Measurements from ENCODE around the gene SH2D3A. TPM values are rescaled to one million over a fixed set of nuclear protein-coding genes. Genes with fewer than 3 reads are reported as not detected.

SH2D3A gene
- polyA plus RNA-seq, 3 donors: 0.11 TPM; not detected in 2

GRCh38 chr19:6705931-6706632 is 61.2 kb downstream of the SH2D3A start:
- Histone ChIP-seq H3K79me2 (ENCODE audit: insufficient read depth, low read length) (no peaks in the 10 kb centered on the region), H3K4me1 (ENCODE audit: control insufficient read depth in 1 of 2, insufficient read depth in 2 of 2, low read length in 2 of 2) (no peaks in the 10 kb centered on the region), H3K4me3 (replicated peaks in 1 of 3; ENCODE audit: low read depth in 2 of 3, low read length in 3 of 3) (no peak overlapping the region), H4K20me1 (ENCODE audit: insufficient read depth, low read length) (no peaks in the 10 kb centered on the region), H3K4me2 (replicated peaks; ENCODE audit: extremely low read depth, low read length, poor library complexity, severe bottlenecking) (no peak overlapping the region), H3K27me3 (ENCODE audit: control insufficient read depth in 2 of 2, insufficient read depth in 2 of 2, low read length in 2 of 2) (peaks cover 3 to 19% of the 10 kb centered on the region in 2 donors), H3K9me3 (replicated peaks in 1 of 2; ENCODE audit: control insufficient read depth in 1 of 2, insufficient read depth in 1 of 2, low read length in 2 of 2) (no peaks in the 10 kb centered on the region), H3K9ac (ENCODE audit: insufficient read depth, low read length, poor library complexity, severe bottlenecking) (no peak overlapping the region), H3K36me3 (replicated peaks in 1 of 2; ENCODE audit: control insufficient read depth in 1 of 2, insufficient read depth in 2 of 2, low read length in 2 of 2) (no peaks in the 10 kb centered on the region), H3K27ac (ENCODE audit: low read depth in 1 of 2, low read length in 2 of 2) (no peak overlapping the region), H2AFZ (ENCODE audit: insufficient read depth, low read depth, low read length, poor library complexity, severe bottlenecking) (no peak overlapping the region)
- H3K27me3 Mint-ChIP-seq (ENCODE audit: low read depth in 3 of 3): peaks cover 34 to 51% (median 43%) of the 10 kb centered on the region in 3 donors
- intact Hi-C loops (cut with micrococcal nuclease): loop anchor here in 1 of 2 donors (10.0 kb wide), 1 partner anchor 61 kb away; no protein-coding TSS in a partner anchor
- peaks cover 0 to 12% (median 0%) of the 10 kb centered on the region in 7 donors for H3K9me3 Mint-ChIP-seq
- H3K27ac Mint-ChIP-seq: peak overlapping the region in 1 of 7 donors; percentile 46
- H3K4me3 Mint-ChIP-seq: no peak overlapping the region
- WGBS (ENCODE audit: insufficient coverage): 96% methylated on average over 7 of the region's 11 CpGs
- H3K36me3 Mint-ChIP-seq: no peaks in the 10 kb centered on the region
- TF ChIP-seq, protein P1, sequence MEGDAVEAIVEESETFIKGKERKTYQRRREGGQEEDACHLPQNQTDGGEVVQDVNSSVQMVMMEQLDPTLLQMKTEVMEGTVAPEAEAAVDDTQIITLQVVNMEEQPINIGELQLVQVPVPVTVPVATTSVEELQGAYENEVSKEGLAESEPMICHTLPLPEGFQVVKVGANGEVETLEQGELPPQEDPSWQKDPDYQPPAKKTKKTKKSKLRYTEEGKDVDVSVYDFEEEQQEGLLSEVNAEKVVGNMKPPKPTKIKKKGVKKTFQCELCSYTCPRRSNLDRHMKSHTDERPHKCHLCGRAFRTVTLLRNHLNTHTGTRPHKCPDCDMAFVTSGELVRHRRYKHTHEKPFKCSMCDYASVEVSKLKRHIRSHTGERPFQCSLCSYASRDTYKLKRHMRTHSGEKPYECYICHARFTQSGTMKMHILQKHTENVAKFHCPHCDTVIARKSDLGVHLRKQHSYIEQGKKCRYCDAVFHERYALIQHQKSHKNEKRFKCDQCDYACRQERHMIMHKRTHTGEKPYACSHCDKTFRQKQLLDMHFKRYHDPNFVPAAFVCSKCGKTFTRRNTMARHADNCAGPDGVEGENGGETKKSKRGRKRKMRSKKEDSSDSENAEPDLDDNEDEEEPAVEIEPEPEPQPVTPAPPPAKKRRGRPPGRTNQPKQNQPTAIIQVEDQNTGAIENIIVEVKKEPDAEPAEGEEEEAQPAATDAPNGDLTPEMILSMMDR (IDR thresholded peaks at IDR 0.05): no peak
- DNase-seq: no peak
- peaks cover 9% of the 10 kb centered on the region for H3K4me1 Mint-ChIP-seq

Other genes with a start within 250 kb of the SH2D3A start
- 1 to 10 TPM; 3.7 to 4.9 (median 4.3) TPM for gene TNFSF9, start 236.4 kb downstream of the SH2D3A start, polyA plus RNA-seq
- under 1 TPM in 1 of 3 donors, not detected in 2; 0.12 TPM for gene CD70, start 176.3 kb downstream of the SH2D3A start, polyA plus RNA-seq
- gene TNFSF14, start 97.3 kb downstream of the SH2D3A start, polyA plus RNA-seq: 1 to 10 TPM in 2 of 3 donors, under 1 TPM in 1; 0.81 to 4.5 (median 1.4) TPM
- 1 to 10 TPM; 2.4 to 5.3 (median 3.2) TPM for gene C3, start 46.8 kb downstream of the SH2D3A start, polyA plus RNA-seq
- 100 to 1,000 TPM in 2 of 3 donors, 10 to 100 TPM in 1; 90.9 to 147 (median 129) TPM for gene GPR108, start 29.9 kb downstream of the SH2D3A start, polyA plus RNA-seq
- gene TRIP10, start 27.8 kb downstream of the SH2D3A start, polyA plus RNA-seq: 1 to 10 TPM; 1.5 to 2.4 (median 1.9) TPM
- gene VAV1, start 5.3 kb upstream of the SH2D3A start, polyA plus RNA-seq: 10 to 100 TPM; 21.3 to 81.2 (median 30.2) TPM
- 10 to 100 TPM; 13.9 to 37.7 (median 21.6) TPM for gene ADGRE1, start 120.1 kb upstream of the SH2D3A start, polyA plus RNA-seq

All from CD14-positive monocyte (primary cell).